ENCODE results near the gene ZNF423.

The ZNF423 gene

DNA sequence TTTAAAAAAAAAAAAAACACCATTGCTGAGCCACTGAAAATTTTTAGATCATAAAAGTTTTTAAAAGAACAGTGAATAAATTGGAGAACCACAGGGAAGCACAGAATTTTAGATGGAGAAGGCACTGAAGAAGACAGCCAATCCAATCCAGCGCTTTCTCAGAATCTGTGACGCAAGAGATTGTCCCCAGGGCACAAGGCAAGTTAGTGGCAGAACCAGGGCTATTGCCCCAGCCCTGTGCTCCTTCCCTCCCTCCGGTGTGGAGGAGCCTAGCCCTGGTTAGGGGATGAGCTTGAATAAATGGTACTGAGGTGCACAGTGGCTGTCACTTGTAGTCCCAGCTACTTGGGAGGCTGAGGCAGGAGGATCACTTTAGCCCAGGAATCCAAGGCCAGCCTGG, 108.3 kb downstream of the ZNF423 start:
- DNase-seq: no peak

DNA sequence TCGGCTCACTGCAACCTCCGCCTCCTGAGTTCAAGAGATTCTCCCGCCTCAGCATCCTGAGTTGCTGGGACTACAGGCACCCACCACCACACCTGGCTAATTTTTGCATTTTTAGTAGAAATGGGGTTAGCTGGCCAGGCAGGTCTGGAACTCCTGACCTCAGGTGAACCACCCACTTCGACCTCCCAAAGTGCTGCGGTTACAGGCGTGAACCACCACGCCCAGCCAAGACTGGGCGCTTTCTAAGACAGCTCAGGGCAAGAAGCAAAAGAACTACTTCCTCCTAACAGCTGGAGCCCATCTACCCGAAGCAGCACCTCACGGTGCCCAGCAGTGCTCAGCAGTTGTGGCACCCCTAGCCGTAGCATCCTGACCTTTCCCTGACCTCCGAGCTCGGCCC, 109.4 kb downstream of the ZNF423 start:
- no peak for DNase-seq

GRCh38 chr16:49745311-49745747, 110.6 kb downstream of the ZNF423 start:
- DNase-seq: no peak

GRCh38 chr16:49744244-49745220, 111.4 kb downstream of the ZNF423 start:
- DNase-seq: no peak

GRCh38 chr16:49743658-49744057, 112.3 kb downstream of the ZNF423 start:
- no peak for DNase-seq

DNA sequence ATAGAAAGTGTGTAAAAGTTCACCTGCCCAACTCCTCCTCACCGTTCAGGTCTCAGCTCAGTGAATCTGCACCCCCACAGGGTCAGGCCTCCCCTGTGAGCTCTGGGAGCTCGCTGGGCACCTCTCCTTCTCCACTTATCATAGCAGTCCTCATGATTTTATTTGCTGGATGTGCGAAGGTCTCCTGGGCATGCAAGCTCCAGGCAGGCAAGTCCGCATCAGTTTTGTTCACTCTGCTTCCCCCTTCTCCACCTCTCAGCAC, 112.8 kb downstream of the ZNF423 start:
- no peak for DNase-seq

DNA sequence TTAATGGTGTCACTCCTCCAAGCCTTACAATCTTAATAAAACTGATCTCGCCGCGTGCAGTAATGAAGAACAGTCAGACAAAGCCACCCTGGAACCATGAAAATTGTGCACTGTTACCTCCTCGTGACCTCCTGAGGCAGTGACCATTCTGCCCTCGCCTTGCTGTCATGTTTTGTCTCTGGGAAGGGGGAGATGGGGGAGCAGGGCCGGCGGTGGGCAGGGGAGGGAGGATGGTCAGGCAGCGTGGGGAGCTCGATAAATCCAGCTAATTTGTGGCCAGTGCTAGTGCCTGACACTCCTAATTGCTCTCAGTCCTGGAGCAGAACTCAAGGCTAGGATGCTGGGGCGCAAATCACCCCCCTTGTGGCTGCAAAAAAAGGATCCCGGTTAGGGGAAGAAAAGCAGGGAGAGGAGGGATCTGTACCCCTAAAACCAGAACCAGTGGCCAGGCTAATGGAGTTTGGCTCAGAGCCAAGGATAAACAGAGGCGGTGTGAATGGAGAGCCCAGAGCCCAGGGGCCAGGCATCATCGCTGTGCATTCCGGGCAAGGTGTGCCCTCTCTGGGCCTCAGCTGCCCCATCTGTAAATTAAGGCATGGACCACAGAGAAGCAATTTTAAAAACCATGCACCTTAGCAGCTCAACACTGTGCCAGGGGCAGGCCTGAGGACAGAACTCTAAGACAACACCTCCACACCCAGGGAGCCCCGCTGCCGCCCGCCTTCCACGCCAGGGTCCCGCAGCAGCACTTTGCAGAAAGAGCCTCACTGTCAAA, 113.3 kb downstream of the ZNF423 start:
- no peak for DNase-seq

GRCh38 chr16:49740256-49740655, 115.7 kb downstream of the ZNF423 start:
- DNase-seq: no peak

- no peak for DNase-seq
These were observed 116.5 kb downstream of the ZNF423 start for GRCh38 chr16:49739381-49739780.

GRCh38 chr16:49738832-49739231, 117.1 kb downstream of the ZNF423 start:
- no peak for DNase-seq

GRCh38 chr16:49738001-49738400, 117.9 kb downstream of the ZNF423 start:
- DNase-seq: no peak

DNA sequence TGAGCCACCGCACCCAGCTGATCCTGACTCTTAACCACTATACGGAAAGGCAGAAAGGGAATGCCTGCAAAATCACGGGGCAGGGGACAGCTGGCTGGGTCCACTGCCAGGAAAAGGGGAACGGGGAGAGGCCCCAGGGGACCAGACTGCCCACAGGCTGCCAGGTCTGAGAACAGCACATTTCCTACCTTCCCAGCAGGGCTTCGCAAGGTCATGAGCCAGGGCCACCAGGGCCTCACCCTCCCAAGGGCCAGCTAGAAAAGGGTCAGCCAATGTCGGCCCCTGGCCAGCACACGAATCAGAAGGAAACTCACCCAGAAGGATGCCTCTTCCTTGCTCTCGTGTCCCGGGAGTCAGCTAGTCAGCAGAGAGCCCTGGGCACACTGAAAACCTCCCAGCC, 118.4 kb downstream of the ZNF423 start:
- no peak for DNase-seq

DNA sequence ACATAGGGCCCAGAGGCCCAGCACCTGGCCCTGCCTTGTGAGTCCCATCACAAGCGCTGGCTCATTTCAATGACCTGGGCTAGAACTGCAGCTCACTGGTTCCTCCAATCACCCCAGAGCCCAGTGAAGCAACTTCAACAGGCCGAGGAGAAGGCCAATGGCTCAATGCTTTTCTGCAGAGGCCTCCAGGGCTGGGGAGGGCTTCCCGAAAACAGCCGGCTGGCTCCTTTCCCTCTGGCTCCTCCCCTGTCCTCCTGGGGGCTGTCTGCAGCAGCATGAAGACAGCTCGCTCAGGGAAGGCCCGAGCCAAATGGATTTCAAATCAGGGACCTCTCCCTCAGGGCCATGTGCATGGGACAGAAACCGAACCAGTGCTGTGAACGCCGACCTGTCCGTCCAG, 121.6 kb downstream of the ZNF423 start:
- DNase-seq: no peak

DNA sequence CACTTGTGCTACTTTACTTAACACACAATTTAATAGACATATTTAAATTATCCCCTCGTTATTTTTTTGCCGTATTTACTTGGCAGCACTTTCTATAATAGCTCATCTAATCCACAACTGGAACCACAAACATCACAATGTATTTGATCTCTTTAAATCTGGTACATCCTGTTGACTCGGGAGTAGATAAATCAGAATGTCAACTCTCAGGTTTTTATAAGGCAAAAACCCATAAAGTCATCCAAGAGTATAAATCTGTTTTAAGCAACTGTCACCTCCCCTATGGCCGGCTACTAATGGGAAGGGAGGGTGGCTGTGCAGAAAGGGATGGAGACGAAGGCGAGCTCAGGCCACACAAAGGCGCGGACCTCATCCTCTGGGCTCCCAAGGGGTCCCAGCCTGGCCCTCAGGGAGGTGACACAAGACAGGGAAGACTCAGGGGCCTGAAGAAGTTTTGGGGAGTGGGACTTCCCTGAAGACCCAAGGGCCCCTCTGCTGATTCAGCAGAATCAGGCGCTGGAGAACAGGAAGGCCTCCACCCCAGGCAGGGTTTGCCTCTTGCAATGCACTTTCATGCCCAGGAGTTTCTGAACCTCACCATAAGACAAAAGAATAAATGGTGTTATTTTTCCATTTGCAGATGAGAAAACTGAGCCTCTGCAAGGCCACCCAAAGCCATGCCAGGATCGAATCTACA, 122.5 kb downstream of the ZNF423 start:
- no peak for DNase-seq

DNA sequence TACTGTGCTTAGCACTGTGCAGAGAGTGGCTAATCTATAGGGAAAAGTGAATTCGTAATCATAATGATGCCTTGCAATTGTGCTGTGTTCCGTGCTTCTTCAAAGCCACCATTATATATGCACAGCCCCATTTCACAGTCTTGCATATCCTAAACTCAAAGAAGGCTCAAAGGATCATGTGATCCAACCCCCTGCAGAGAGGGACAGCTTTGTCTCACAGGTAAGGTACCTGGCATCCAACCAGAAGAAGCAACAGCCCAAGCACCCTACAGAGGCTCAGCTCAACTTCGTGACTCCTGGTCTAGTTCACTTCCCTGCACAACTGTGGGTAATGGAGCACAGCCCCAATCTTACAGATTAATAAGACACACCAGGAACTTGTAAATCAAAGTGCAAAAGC, 124.0 kb downstream of the ZNF423 start:
- no peak for DNase-seq

GRCh38 chr16:49730772-49731171, 125.1 kb downstream of the ZNF423 start:
- no peak for DNase-seq

GRCh38 chr16:49727611-49728010, 128.3 kb downstream of the ZNF423 start:
- no peak for DNase-seq

DNA sequence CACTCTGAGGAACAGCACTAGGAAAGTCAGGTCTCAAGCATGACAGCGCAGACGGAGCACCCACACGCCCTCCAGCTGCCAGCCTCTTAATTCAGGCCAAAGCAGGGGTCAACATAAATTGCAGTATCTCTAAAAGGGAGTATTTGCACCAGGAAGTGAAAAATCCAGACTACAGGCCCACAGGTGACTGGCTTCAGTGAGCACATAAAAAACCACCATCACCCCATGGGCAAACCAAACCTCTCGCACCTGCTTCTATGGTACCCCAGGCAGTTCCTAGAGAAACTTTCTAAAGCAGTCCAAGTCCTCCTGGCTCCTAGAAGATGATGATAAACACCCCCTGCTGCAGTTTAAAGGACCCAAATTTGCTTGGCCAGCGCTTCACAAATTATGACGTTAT, 129.8 kb downstream of the ZNF423 start:
- no peak for DNase-seq

GRCh38 chr16:49725651-49726050, 130.3 kb downstream of the ZNF423 start:
- DNase-seq: no peak

DNA sequence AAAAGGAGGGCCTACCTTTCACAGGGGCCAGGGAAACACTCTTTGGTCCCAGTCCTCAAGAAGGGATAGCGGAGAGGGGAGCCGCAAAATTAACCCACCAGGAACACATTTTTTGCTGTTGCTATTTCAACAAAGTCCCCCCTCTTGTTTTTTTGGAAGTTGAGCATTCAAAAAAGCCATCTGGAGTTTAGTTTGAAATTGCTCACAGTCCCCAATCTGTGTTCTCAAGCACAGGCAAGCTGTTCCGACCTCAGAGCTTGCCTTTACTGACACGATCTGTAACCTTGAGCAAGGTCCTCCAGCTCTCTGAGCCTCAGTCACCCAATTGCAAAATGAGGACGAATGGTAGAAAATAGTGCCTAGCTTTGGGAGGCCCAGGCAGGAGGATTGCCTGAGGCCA, 131.1 kb downstream of the ZNF423 start:
- no peak for DNase-seq

- no peak for DNase-seq
These were observed 132.6 kb downstream of the ZNF423 start for GRCh38 chr16:49723310-49723709.

GRCh38 chr16:49720225-49720624, 135.7 kb downstream of the ZNF423 start:
- no peak for DNase-seq

GRCh38 chr16:49717689-49718088, 138.2 kb downstream of the ZNF423 start:
- no peak for DNase-seq

All from MV-4-11 (cell line).